ENCODE measurements around the gene SYP.

The SYP gene

GRCh38 chrX:49231333-49232000 lies 31.5 kb upstream of the SYP start:
- TF ChIP-seq CTCF (conservative IDR thresholded peaks at IDR 0.05): no peak
- no peak overlapping the region for H3K27ac ChIP-seq

GRCh38 chrX:49230500-49231232 lies 30.7 kb upstream of the SYP start:
- TF ChIP-seq CTCF (conservative IDR thresholded peaks at IDR 0.05): no peak
- no peak overlapping the region for H3K27ac ChIP-seq

- no peak overlapping the region for H3K27ac ChIP-seq
- TF ChIP-seq CTCF (conservative IDR thresholded peaks at IDR 0.05): no peak
Observed at GRCh38 chrX:49228185-49228584, 28.2 kb upstream of the SYP start.

- H3K27ac ChIP-seq: no peak overlapping the region
- TF ChIP-seq CTCF (conservative IDR thresholded peaks at IDR 0.05): no peak
Observed at GRCh38 chrX:49227726-49228125, 27.7 kb upstream of the SYP start.

GRCh38 chrX:49226946-49227345 lies 27.0 kb upstream of the SYP start:
- H3K27ac ChIP-seq: no peak overlapping the region
- TF ChIP-seq CTCF (conservative IDR thresholded peaks at IDR 0.05): no peak

GRCh38 chrX:49225858-49226257 lies 25.9 kb upstream of the SYP start:
- H3K27ac ChIP-seq: no peak overlapping the region
- no peak for TF ChIP-seq CTCF (conservative IDR thresholded peaks at IDR 0.05)

GRCh38 chrX:49221868-49222267 lies 21.9 kb upstream of the SYP start:
- no peak for TF ChIP-seq CTCF (conservative IDR thresholded peaks at IDR 0.05)
- no peak overlapping the region for H3K27ac ChIP-seq

Data from VCaP (cell line).